H9 (cell line): Measurements from ENCODE around the gene ZNF319. TPM values are rescaled to one million over a fixed set of nuclear protein-coding genes. Genes with fewer than 3 reads are reported as not detected.
A peak's percentile ranks its signal among the peaks of the same experiment; 100 is the strongest.

Source experiments
- DNase-seq: peaks from one replicate; pipeline ENCODE4 v3.0.0-alpha.2; 2017
- H2AFZ ChIP-seq: one replicate; pipeline ENCODE4 v1.6.1; 2013; ENCODE audit warnings: mild to moderate bottlenecking, low read length, control low read depth, moderate library complexity
- H2AK5ac ChIP-seq: 2 replicates; pipeline ENCODE4 v1.6.1; 2013; ENCODE audit warnings: low read length, control low read depth, mixed read lengths; ENCODE audit not compliant: insufficient read length
- H2BK120ac ChIP-seq: one replicate; pipeline ENCODE4 v1.6.1; 2013; ENCODE audit warnings: low read depth, mild to moderate bottlenecking, low read length, control low read depth, inconsistent platforms; ENCODE audit not compliant: poor library complexity, severe bottlenecking
- H2BK12ac ChIP-seq: 2 replicates; pipeline ENCODE4 v1.6.1; 2013; ENCODE audit warnings: low read length, control low read depth, mixed read lengths, low read depth; ENCODE audit not compliant: insufficient read length
- H2BK15ac ChIP-seq: 2 replicates; pipeline ENCODE4 v1.6.1; 2013; ENCODE audit warnings: low read depth, low read length, control low read depth
- H2BK20ac ChIP-seq: one replicate; pipeline ENCODE4 v1.6.1; 2013; ENCODE audit warnings: low read depth, mild to moderate bottlenecking, low read length, control low read depth, inconsistent platforms; ENCODE audit not compliant: poor library complexity, severe bottlenecking
- H2BK5ac ChIP-seq: 2 replicates; pipeline ENCODE4 v1.6.1; 2013; ENCODE audit warnings: low read length, control low read depth, mixed read lengths; ENCODE audit not compliant: insufficient read length
- H3K14ac ChIP-seq: 2 replicates; pipeline ENCODE4 v1.6.1; 2013; ENCODE audit warnings: low read length, control low read depth; ENCODE audit not compliant: insufficient read depth
- H3K18ac ChIP-seq: 2 replicates; pipeline ENCODE4 v1.6.1; 2013; ENCODE audit warnings: low read depth, mild to moderate bottlenecking, mixed read lengths, low read length, control low read depth; ENCODE audit not compliant: insufficient read length
- H3K23ac ChIP-seq: 2 replicates; pipeline ENCODE4 v1.6.1; 2013; ENCODE audit warnings: low read length, control low read depth, mixed read lengths, low read depth; ENCODE audit not compliant: insufficient read length
- H3K23me2 ChIP-seq: 2 replicates; pipeline ENCODE4 v1.6.1; 2013; ENCODE audit warnings: low read depth, mild to moderate bottlenecking, mixed read lengths, low read length, control low read depth; ENCODE audit not compliant: insufficient read length, poor library complexity, severe bottlenecking
- H3K27ac ChIP-seq: 2 replicates; pipeline ENCODE4 v1.5.1; 2013; ENCODE audit warnings: low read length, control low read depth, mixed read lengths, low read depth; ENCODE audit not compliant: insufficient read length
- H3K27me3 ChIP-seq: 2 replicates; pipeline ENCODE4 v1.6.1; 2013; ENCODE audit warnings: low read length, control low read depth, inconsistent platforms; ENCODE audit not compliant: insufficient read depth
- H3K4ac ChIP-seq: 2 replicates; pipeline ENCODE4 v1.6.1; 2013; ENCODE audit warnings: low read depth, mild to moderate bottlenecking, control low read depth, inconsistent platforms, low read length, moderate library complexity
- H3K4me1 ChIP-seq: 2 replicates; pipeline ENCODE4 v1.6.1; 2013; ENCODE audit warnings: low read length, control low read depth, inconsistent platforms; ENCODE audit not compliant: insufficient read depth
- H3K4me2 ChIP-seq: 2 replicates; pipeline ENCODE4 v1.6.1; 2013; ENCODE audit warnings: low read length, control low read depth, mixed read lengths; ENCODE audit not compliant: insufficient read length, insufficient read depth
- H3K56ac ChIP-seq: 2 replicates; pipeline ENCODE4 v1.6.1; 2013; ENCODE audit warnings: low read depth, mild to moderate bottlenecking, mixed read lengths, low read length, control low read depth; ENCODE audit not compliant: insufficient read length
- H3K79me1 ChIP-seq: 2 replicates; pipeline ENCODE4 v1.6.1; 2013; ENCODE audit warnings: low read depth, mild to moderate bottlenecking, moderate library complexity, low read length, control low read depth, inconsistent platforms; ENCODE audit not compliant: insufficient read depth, poor library complexity, severe bottlenecking
- H3K79me2 ChIP-seq: 2 replicates; pipeline ENCODE4 v1.6.1; 2013; ENCODE audit warnings: low read length, control low read depth, inconsistent platforms; ENCODE audit not compliant: insufficient read depth
- H3K9ac ChIP-seq: 2 replicates; pipeline ENCODE4 v1.6.1; 2013; ENCODE audit warnings: low read length, control low read depth, mixed read lengths; ENCODE audit not compliant: insufficient read length; ENCODE audit errors: extremely low read depth
- H3K9me3 ChIP-seq: one replicate; pipeline ENCODE4 v1.6.1; 2013; ENCODE audit warnings: low read depth, low read length, inconsistent platforms; ENCODE audit not compliant: control insufficient read depth
- H3T11ph ChIP-seq: one replicate; pipeline ENCODE4 v1.6.1; 2013; ENCODE audit warnings: mild to moderate bottlenecking, low read length, control low read depth, inconsistent platforms
- H4K20me1 ChIP-seq: one replicate; pipeline ENCODE4 v1.6.1; 2013; ENCODE audit not compliant: control insufficient read depth, insufficient read length, insufficient read depth
- H4K5ac ChIP-seq: 2 replicates; pipeline ENCODE4 v1.6.1; 2013; ENCODE audit warnings: low read depth, mild to moderate bottlenecking, mixed read lengths, low read length, control low read depth; ENCODE audit not compliant: insufficient read length
- H4K8ac ChIP-seq: replicated peaks from 2 replicates; pipeline ENCODE4 v1.6.1; 2013; ENCODE audit warnings: low read length, control low read depth, mixed read lengths, low read depth; ENCODE audit not compliant: insufficient read length
- H4K91ac ChIP-seq: 2 replicates; pipeline ENCODE4 v1.6.1; 2013; ENCODE audit warnings: low read depth, mild to moderate bottlenecking, moderate library complexity, mixed read lengths, low read length, control low read depth; ENCODE audit not compliant: insufficient read length
- H3K27ac Mint-ChIP-seq, 3 experiments: 2 replicates in 2 of 3; 3 replicates in 1 of 3; pipeline ENCODE4 v1.8.0; 2020 to 2021; ENCODE audit warnings: mixed read lengths in 3 of 3, mild to moderate bottlenecking in 1 of 3, moderate library complexity in 1 of 3
- H3K27me3 Mint-ChIP-seq: 2 replicates; pipeline ENCODE4 v1.8.0; 2021; ENCODE audit warnings: low read depth, mild to moderate bottlenecking, moderate library complexity, mixed read lengths
- H3K36me3 Mint-ChIP-seq, 3 experiments: 2 replicates in 2 of 3; 3 replicates in 1 of 3; pipeline ENCODE4 v1.8.0; 2020 to 2021; ENCODE audit warnings: low read depth in 3 of 3, mixed read lengths in 3 of 3; ENCODE audit not compliant: insufficient read depth in 1 of 3
- H3K4me1 Mint-ChIP-seq, 2 experiments: 2 replicates each; pipeline ENCODE4 v1.8.0; 2020; ENCODE audit warnings: mixed read lengths in 2 of 2
- H3K4me3 Mint-ChIP-seq, 2 experiments: 2 replicates in 1 of 2; 3 replicates in 1 of 2; pipeline ENCODE4 v1.8.0; 2020 to 2021; ENCODE audit warnings: mild to moderate bottlenecking in 2 of 2, mixed read lengths in 2 of 2, moderate library complexity in 1 of 2
- H3K9me3 Mint-ChIP-seq, 2 experiments: 2 replicates in 1 of 2; 3 replicates in 1 of 2; pipeline ENCODE4 v1.8.0; 2020; ENCODE audit warnings: mild to moderate bottlenecking in 2 of 2, mixed read lengths in 2 of 2, moderate library complexity in 1 of 2
- WGBS: extraction: QIAGEN DNeasy Blood & Tissue Kit; methylation state at CpG from one replicate; pipeline ENCODE4 v1.1.7; 2013; ENCODE audit warnings: missing lambda C conversion rate, low lambda C conversion rate, mixed read lengths; ENCODE audit not compliant: insufficient read length; ENCODE audit errors: extremely low coverage; 5-methylcytosine and 5-hydroxymethylcytosine counted together
- total RNA-seq: library from RNA; stranded (reverse); gene quantifications from 2 replicates; pipeline ENCODE4 v1.2.1, GENCODE V29; 2021
- TF ChIP-seq, protein P1 (sequence below): fragments of 200-600 bp; sonication (generic); conservative IDR thresholded peaks from 3 replicates; pipeline ENCODE4 v1.8.0; 2021; ENCODE audit warnings: antibody characterized with exemption, mild to moderate bottlenecking

ZNF319 gene
- total RNA-seq, 1 experiment from 2014 or later = 5.6 TPM

DNA sequence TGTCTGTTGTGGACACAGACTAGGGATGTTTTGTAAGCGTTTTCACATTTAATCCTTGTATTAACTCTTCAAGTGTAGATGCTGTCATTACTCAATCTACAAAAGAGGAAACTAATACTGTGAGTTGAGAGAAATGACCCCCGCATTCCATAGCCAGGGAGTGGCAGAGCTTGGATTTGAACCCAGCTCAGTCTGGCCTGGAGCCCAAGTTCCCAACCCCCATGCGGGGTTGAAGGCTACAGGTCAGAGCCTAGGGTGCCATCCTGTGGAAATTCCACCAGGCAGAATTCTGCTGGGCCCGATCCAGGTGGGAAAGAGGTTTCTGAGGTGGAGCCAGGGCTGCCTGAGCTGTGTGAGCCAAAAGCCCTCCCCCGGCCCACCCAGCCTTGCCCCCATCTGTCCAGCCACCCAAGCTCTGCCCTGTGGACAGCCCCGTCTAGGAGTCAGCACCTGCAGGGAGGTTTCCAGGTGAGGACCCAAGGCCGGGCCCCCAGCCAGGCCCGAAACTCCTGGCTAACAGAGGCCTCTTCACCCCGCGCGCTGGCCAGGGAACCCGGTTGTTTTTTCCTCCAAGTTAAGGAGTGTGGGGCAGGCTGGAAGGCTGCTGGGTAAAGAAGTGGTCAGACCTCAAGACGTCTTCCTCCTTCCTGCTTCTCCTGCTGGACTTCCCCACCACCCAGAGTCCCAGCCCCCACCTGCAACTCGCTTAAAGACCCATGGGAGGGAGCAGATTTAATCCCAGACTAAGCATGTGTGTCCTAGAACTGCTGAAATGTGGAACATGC is 30.7 kb upstream of the ZNF319 start:
- no peaks in the 10 kb centered on the region for H3K27me3 ChIP-seq
- Mint-ChIP-seq H3K27me3 (no peaks in the 10 kb centered on the region), H3K4me1 (peaks cover 29 to 40% of the 10 kb centered on the region in 2 experiments), H3K27ac (peak overlapping the region in 2 of 3 experiments; percentile 75 to 78; a peak in 4 of 7 replicates), H3K9me3 (no peaks in the 10 kb centered on the region), H3K4me3 (no peak overlapping the region; a peak in 1 of 5 replicates), H3K36me3 (peaks cover 0 to 6% (median 5%) of the 10 kb centered on the region in 3 experiments; a peak in 3 of 7 replicates)
- H2BK5ac ChIP-seq = no peak overlapping the region
- H2BK15ac ChIP-seq = no peak overlapping the region
- WGBS = no CpG with 5 or more reads among the region's 14 CpGs
- H4K91ac ChIP-seq = no peak overlapping the region
- no peak overlapping the region for H3K4ac ChIP-seq
- H2AFZ ChIP-seq = no peak overlapping the region
- H4K20me1 ChIP-seq = no peaks in the 10 kb centered on the region
- no peak overlapping the region for H4K5ac ChIP-seq
- H3K27ac ChIP-seq = no peak overlapping the region
- no peak overlapping the region for H2BK120ac ChIP-seq
- no peak overlapping the region for H4K8ac ChIP-seq
- H3K14ac ChIP-seq = no peak overlapping the region
- H3K23ac ChIP-seq = no peak overlapping the region
- no peak for DNase-seq
- H3K79me1 ChIP-seq = peaks cover 2% of the 10 kb centered on the region
- no peak overlapping the region for H2BK20ac ChIP-seq
- H2BK12ac ChIP-seq = no peak overlapping the region
- no peak overlapping the region for H2AK5ac ChIP-seq
- peaks cover 12% of the 10 kb centered on the region; the same call in 1 of the 2 replicates for H3K4me1 ChIP-seq
- H3K4me2 ChIP-seq = no peak overlapping the region
- H3K79me2 ChIP-seq = peaks cover 2% of the 10 kb centered on the region; the same call in 1 of the 2 replicates
- H3K9ac ChIP-seq = no peak overlapping the region
- no peaks in the 10 kb centered on the region for H3K9me3 ChIP-seq
- no peak overlapping the region for H3K56ac ChIP-seq
- peaks cover 12% of the 10 kb centered on the region for H3K23me2 ChIP-seq
- TF ChIP-seq, protein P1, sequence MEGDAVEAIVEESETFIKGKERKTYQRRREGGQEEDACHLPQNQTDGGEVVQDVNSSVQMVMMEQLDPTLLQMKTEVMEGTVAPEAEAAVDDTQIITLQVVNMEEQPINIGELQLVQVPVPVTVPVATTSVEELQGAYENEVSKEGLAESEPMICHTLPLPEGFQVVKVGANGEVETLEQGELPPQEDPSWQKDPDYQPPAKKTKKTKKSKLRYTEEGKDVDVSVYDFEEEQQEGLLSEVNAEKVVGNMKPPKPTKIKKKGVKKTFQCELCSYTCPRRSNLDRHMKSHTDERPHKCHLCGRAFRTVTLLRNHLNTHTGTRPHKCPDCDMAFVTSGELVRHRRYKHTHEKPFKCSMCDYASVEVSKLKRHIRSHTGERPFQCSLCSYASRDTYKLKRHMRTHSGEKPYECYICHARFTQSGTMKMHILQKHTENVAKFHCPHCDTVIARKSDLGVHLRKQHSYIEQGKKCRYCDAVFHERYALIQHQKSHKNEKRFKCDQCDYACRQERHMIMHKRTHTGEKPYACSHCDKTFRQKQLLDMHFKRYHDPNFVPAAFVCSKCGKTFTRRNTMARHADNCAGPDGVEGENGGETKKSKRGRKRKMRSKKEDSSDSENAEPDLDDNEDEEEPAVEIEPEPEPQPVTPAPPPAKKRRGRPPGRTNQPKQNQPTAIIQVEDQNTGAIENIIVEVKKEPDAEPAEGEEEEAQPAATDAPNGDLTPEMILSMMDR = no peak
- no peak overlapping the region for H3K18ac ChIP-seq
- H3T11ph ChIP-seq = no peak overlapping the region
